Endometrium (tissue), 2 donors: Measurements from ENCODE around the gene ZFP64.
"Not testable (repeated sequence)": the region's sequence is repeated elsewhere in the genome, so short reads cannot be mapped to it uniquely, and the experiment has no call there.

Experiments
- FAIRE-seq: peaks from 2 replicates; lab custom pipeline; 2012; peaks lifted over from hg19 to GRCh38; lab: Jason Lieb, UNC
- donor health status: control.
- donor health status: control.

The ZFP64 gene

DNA sequence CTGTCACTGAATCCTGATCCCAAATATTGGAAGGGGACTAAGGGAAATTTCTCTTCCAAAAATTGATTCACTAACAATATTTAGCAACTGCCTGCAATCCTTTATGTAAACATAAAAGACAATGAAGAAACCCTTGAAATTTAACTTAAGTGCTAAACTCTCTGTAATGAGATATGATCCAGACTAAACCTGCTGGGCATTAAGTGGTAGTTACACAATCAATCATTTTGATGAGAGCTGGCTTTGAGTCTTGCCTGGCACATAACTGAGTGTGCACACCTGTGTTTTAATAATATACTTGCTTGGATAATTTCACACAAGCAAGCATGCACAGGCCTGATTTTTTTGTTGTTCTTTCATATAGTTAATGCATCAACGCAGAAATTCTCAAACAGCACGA is 9.8 kb upstream of the ZFP64 start:
- FAIRE-seq: no peak

GRCh38 chr20:52200870-52201269 is 9.3 kb upstream of the ZFP64 start:
- no peak for FAIRE-seq

GRCh38 chr20:52196845-52197244 is 5.3 kb upstream of the ZFP64 start:
- no peak for FAIRE-seq

DNA sequence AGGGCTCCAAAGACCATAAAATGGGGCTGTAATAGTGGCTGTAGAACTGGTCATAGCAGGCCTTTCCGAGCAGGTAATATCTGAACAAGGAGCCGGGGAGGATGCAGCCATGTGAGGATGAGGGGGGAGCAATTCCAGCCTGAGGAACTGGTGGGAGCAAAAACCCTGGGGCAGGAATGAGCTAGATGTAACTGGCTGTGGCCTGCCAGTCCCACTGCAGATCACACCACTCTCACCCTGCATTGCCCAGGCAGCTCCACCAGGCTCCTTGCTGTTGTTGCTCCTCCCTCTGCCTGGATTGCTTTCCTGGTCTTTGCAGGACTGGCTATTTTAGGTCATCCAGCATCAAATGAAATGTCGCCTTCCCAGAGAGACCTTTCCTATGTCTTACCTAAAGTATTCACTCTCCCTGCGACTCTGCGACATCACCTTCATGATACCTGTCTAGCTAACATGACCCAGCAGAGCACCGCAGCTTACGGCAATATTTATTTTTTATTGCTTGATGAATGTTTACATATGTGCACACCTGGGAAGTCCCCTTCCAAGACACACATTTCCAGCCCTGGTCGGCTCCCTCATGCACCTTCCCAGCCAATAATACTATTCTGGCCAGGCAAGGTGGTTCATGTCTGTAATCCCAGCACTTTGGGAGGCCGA is 2.4 kb upstream of the ZFP64 start:
- FAIRE-seq: no peak

- no peak for FAIRE-seq
Observed at GRCh38 chr20:52193133-52193532, 1.6 kb upstream of the ZFP64 start.

DNA sequence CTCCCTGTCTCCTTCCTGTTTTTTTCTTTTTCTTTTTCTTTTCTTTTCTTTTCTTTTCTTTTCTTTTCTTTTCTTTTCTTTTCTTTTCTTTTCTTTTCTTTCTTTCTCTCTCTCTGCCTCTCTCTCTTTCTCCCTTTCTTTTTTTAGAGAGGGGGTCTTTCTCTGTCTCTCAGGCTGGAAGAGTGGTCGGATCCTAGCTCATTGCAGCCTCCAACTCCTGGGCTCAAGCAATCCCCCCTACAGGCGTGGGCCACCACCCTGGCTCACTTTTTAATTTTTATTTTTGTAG is 1.1 kb upstream of the ZFP64 start:
- not testable (repeated sequence) for FAIRE-seq

DNA sequence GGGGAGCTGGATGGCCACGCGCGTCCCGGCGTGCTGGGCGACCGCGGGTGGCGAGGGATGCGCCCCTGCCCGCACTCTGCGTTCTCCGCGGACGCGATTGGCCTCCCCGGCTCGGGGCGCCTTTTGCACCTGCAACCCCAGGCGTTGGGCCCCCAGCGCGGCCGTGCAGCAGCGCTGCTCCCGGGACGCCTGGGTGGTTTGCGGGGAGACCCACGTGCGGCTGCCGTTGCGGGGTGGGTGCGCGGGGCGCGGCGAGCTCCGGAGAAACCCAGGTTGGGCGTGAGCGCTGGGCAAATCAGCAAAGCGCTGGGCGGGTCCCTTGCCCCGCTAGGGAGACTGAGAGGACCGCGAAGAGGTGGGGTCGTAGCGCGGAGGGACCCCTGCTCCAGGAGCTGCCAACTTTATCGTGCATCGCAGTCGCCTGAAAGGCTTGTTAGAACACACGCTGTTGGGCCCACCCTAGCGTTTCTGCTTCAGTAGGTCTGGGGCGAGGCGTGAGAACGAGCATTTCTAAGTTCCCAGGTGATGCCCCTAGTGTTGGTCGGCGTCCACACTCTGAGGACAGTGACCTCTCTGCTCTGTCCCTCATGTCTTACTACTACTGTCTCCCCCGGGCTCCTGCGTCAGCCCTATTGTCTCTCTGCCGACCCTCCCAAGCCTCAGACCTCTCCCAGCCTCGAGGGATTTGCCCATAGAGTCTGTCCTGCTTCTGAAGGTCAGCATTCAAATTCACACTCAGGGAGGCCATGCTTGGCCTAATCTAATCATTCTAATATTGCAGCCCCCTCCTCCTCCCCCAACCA is 538 bp upstream of the ZFP64 start:
- no peak for FAIRE-seq

DNA sequence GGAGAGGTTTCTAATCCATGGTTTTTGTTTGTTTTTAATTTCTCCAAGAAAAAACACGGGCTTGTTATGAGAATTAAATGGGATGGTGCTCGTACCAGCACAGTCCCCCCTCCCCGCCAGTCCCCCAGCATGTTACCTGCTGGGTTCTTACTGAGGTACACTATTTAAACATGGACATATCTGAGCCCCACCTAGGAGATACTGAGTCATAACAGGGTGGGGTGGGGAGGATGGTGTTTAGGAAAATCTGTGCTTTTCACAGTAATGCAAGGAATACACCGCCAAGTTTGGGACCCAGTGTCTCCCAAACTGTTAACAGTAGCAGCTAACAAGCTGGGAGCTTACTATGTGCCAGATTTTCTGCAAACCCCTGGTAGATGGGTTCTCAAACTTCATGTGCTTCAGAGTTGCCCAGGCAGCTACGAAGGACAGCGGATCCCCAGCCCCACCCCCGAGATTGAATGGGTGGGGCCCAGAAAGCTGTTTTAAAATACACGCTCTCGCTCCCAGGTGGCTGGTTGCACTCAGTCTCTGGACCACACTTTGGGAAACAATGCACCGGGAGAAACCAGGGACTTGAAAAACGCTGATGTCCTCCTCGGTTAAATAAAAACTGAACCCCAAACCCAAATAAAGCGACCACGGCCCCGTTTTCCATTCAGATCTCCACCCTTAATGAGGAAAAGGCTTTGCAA is 995 bp downstream of the ZFP64 start:
- FAIRE-seq: no peak

- no peak for FAIRE-seq
Observed at GRCh38 chr20:52181766-52182165, 9.8 kb downstream of the ZFP64 start.

DNA sequence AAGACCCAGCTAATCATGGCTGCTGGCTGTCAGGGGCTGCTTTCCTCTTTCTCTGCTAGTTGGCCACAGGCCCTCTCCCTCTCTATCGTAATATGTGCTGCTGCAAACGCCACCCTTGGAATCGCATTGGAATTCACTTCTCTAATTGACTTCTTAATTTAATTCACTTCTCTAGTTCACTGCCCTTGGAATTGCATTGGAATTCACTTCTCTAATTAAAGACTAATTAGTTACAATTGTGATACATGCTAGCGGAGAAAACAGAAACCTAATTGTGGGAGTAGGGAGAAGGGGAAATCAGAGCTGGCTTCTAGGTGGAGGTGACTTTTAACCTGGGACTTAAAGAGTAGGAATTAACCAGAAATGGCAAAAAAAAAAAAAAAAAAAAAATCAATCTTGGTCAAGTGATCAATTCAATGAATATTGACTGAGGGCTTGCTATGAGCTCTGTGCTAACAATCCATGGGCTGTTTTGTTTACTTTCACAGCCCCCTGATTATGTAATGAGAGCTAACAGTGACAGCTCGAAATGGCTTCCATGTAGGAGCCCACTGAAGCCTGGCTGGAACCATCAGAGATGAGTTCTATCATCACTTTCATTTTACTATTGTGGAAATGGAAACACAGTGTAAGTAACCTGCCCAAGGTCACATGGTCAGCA is 11.3 kb downstream of the ZFP64 start:
- FAIRE-seq: no peak

DNA sequence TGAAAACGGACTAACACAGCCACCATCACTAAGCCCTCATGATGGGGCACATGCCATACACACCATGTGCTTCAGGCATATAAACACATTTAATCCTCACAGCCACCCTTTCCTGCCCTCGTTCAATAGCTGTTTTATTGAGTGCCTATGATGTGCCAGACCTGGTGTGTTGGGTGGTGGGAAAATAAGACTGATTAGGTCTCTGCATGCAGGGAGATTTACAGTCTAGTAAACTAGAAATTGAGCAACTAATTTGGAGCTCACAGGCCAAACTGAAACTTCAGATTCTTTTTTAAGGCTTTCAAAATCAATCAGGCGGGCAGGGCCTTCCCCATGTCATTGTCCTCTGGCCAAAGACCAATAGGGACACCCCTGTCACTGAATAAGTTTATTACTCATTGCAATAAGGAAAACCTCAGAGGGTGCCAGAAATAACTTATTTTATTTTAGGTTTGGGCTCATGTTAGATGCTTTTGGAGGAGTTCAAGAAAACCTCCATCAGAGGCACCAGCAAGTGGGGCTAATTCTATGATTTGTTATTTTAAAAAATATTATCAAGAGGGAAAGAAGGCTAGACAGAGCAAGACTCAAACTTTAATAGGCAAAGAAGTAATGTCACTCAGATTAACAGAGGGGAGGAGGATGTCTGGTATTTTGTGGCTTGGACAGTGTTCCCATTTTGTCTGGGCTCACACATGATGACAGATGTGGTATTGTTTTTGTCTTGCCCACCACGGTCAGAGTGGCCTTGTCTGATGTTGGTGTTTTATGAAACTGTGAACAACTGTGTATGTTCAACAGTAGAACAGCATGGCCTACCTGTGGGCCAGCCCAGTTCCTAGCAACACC is 12.0 kb downstream of the ZFP64 start:
- no peak for FAIRE-seq

- FAIRE-seq: no peak
Observed at GRCh38 chr20:52178691-52179090, 12.9 kb downstream of the ZFP64 start.

DNA sequence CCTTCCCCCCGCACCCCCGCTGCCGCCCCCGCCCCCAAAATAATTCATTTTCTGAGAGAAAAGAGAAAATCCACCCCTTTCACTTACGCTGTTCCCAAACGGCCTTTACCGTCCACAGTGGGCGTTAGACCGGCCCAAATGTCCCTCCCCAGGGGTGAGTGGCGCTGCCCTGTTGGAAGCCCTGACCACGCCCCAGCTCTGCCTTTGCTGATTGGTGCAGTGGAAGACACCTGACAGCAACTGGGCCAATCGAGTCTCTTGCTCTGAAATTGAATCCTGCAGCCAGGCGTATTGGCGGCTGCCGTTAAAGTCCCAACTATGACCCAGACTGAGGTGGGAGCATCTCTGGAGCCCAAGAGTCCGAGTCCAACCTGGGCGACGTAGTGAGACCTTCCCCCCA is 15.7 kb downstream of the ZFP64 start:
- no peak for FAIRE-seq

DNA sequence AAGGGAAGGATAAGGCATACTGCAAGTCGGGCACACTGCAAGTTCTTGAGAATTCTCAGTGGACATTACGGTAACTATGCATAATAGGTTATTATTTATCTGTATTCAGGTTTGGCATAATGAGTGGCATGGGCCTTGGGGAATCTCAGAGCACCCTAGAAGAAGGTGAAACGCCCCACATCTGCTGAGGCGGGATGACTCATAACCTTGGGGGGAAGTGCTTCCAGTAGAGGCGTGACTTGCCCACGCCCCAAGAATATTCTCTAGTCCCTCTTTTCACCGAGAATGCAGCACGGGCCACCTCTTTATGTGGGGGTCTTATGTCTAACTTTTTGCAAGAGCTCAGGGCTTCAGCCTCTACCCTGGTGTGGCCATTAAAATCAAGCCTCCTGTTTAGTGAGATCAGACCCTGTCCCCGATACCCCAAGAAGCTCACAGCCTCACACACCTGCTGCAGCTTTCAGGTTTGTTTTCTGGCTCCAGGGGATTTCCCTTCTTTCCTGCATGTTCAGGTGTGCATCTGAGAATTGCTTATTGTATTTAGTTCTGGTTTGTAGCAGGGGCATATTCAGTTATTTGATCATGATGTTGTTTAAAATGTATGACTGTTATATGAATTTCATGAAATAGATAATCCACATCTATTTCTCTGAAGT is 19.1 kb downstream of the ZFP64 start:
- FAIRE-seq: no peak

DNA sequence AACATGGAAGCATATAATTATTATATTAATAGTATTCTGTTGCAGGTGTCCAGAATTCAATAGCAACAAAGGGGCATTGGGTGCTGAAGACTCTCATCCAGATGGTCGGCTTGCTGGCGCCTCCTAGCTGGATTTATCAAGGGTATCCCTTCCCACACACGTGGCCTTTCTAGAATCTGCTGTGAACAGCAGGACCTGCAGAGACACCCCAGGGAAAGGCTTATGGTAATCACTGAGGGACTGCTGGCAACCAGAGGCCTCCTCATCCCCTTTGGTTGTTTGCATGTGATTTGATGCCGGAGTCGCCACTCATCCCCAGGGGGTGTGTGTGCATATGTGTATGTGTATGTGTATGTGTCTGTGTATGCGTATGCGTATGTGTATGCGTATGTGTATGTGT is 20.6 kb downstream of the ZFP64 start:
- FAIRE-seq: no peak

DNA sequence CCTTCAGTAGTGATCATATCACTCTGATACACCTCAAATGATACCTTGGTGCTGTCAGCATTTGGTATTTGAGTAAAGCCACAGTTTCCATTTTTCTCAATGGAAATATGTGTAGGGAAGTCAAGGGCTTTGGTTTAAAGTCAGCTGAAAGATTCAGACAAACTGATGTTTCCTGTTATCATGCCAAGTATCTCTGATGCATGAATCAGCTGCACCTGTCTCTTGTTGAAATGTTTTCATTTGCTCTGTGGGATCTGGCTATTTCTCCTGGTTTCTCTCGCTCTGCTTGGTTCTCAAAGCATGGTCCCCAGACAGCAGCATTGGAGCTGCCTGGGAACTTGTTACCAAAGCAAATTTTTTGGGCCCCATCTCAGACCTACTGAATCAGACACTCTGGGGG is 23.5 kb downstream of the ZFP64 start:
- FAIRE-seq: no peak

- no peak for FAIRE-seq
Observed at GRCh38 chr20:52167232-52167840, 24.2 kb downstream of the ZFP64 start.

DNA sequence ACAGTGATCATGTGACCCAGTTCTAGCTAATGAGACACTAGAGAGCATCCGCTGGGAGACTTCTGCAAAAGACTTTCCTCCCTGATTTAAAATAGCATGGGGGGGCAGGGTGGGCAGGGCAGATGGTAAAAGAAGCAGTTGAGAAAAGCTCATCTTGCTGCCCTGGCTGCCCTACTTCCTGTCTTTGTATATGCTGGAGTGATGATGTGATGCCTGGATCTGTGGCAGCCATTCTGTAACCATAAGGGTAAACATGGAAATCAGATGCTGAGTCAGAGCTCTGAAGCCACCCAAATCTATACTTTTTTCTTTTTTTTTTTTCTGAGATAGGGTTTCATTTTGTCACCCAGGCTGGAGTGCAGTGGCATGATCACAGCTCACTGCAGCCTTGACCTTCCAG is 25.4 kb downstream of the ZFP64 start:
- FAIRE-seq: no peak

- FAIRE-seq: no peak
Observed at GRCh38 chr20:52160621-52161204, 30.9 kb downstream of the ZFP64 start.

DNA sequence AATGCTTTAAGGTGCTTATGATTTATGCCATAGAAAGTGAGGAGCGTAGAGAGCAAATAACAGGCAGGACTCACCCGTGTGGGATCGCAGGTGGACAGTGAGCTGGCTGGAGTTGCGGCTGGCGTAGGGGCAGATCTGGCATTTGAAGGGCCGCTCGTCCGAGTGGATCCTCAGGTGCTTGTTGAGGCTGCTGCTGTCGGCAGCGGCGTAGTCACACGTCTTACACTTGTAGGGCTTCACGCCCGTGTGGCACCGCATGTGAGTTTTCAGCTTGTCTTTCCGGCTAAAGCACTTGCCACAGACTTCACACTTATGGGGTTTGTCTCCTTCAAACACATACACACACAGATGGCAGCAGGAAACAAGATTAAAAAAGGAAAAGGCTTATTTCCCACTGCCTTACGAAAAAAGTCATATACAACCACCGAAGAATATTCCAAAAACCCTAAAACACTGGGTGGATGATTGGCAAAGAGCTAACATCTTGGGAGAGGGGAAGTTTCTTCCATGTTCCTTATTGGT is 31.5 kb downstream of the ZFP64 start:
- FAIRE-seq: no peak
